Adrenal gland (tissue), 12 donors: ENCODE results near the gene LRRTM4. TPM values are rescaled to one million over a fixed set of nuclear protein-coding genes. Genes with fewer than 3 reads are reported as not detected.
"Not testable (repeated sequence)": the region's sequence is repeated elsewhere in the genome, so short reads cannot be mapped to it uniquely, and the experiment has no call there.

Experiments
- DNase-seq, 7 donors: peaks; one replicate each; pipeline ENCODE4 v3.0.0-alpha.2; 2019 to 2020
- H3K27ac ChIP-seq, 5 donors: fragments of 200-600 bp; sonication (generic) in 4 of 5; 1 replicate in 3 of 5; 2 replicates in 2 of 5; pipeline versions ENCODE4 v1.5.1 to v1.8.0; 2016 to 2020; ENCODE audit warnings: mild to moderate bottlenecking in 1 of 5
- H3K27me3 ChIP-seq: fragments of 200-600 bp; 2 replicates; pipeline ENCODE4 v1.8.0; 2021
- H3K36me3 ChIP-seq, 2 donors: fragments of 200-600 bp; replicated peaks in 1 of 2; 1 replicate in 1 of 2; 2 replicates in 1 of 2; pipeline versions ENCODE4 v1.5.1 to v1.8.0; 2018 to 2022
- H3K4me1 ChIP-seq, 2 donors: fragments of 200-600 bp; replicated peaks in 1 of 2; 1 replicate in 1 of 2; 2 replicates in 1 of 2; pipeline versions ENCODE4 v1.5.1 to v1.8.0; 2018 to 2021
- H3K4me3 ChIP-seq, 4 donors: fragments of 200-600 bp; sonication (generic) in 3 of 4; one replicate each; pipeline ENCODE4 v1.5.1; 2016 to 2018
- H3K9me3 ChIP-seq, 3 donors: fragments of 200-600 bp; sonication (generic) in 1 of 3; replicated peaks in 1 of 3; 1 replicate in 2 of 3; 2 replicates in 1 of 3; pipeline versions ENCODE4 v1.5.1 to v1.8.0; 2016 to 2021
- CTCF ChIP-seq, 6 experiments: fragments of 450-650 bp in 4 of 6; fragments of 200-600 bp in 2 of 6; sonication (generic) in 1 of 6; IDR thresholded peaks; 1 replicate in 5 of 6; 2 replicates in 1 of 6; pipeline versions ENCODE4 v1.5.1 to v1.8.0; 2016 to 2021; ENCODE audit warnings: antibody characterized with exemption in 6 of 6, mild to moderate bottlenecking in 2 of 6, moderate library complexity in 1 of 6
- POLR2A ChIP-seq, 2 donors: fragments of 450-650 bp; IDR thresholded peaks; one replicate each; pipeline ENCODE4 v1.6.1; 2017; ENCODE audit warnings: antibody characterized with exemption in 2 of 2, mild to moderate bottlenecking in 2 of 2, moderate library complexity in 1 of 2
- WGBS, 4 donors: extraction: QIAGEN DNeasy Blood & Tissue Kit in 2 of 4; methylation state at CpG; one replicate each; pipeline versions ENCODE4 v1.1.5 to v1.1.7; 2013 to 2017; 5-methylcytosine and 5-hydroxymethylcytosine counted together
- intact Hi-C, 2 donors: fragments of 100-400 bp; cut with DNase I; formaldehyde crosslinking; loops; one replicate each; pipeline versions ENCODE4 v1.14.1 to v1.15.0; 2022 to 2023
- polyA plus RNA-seq, 3 donors: library from polyadenylated mRNA; stranded (reverse); fragments of 200-250 nt in 2 of 3; fragments of 350-450 nt in 1 of 3; fragmentation: Illumina TruSeq in 1 of 3; extraction: RNeasy Lipid Tissue Mini Kit (QIAGEN cat#74804) in 1 of 3; gene quantifications; one replicate each; pipeline ENCODE4 v1.2.3, GENCODE V29; 2013 to 2014
- total RNA-seq, 9 donors: library from RNA; depleted of rRNA in 4 of 9; stranded (reverse); fragments of >200 nt in 4 of 9; fragments of 120-200 nt in 1 of 9; fragmentation: NEBNext Ultra II Directional in 1 of 9; extraction: Animal tissue kit (Norgen Biotek cat#: 25700) in 1 of 9; gene quantifications; one replicate each; pipeline versions ENCODE4 v1.1.0 to v1.2.4, GENCODE V29; 2013 to 2023
- donor health status: healthy with polysubstance abuse.
- donor health status: Bipolar disorder and iron deficiency.
- donor health status: DM: yes; HTN: yes; CAD: no.
- donor health status: DM: no; HTN: no; CAD: no.
- donor health status: DM: no; HTN: no; CAD: no.
- donor health status: DM: yes; HTN: yes; CAD: no.

Gene LRRTM4
- total and polyA plus RNA-seq, 12 donors, result 0.07 to 0.67 (median 0.43) TPM; not detected in 4

- no peak for DNase-seq
- Histone ChIP-seq H3K9me3 (no peaks in the 10 kb centered on the region), H3K27me3 (no peaks in the 10 kb centered on the region), H3K4me1 (no peaks in the 10 kb centered on the region), H3K27ac (no peak overlapping the region), H3K4me3 (no peak overlapping the region), H3K36me3 (no peaks in the 10 kb centered on the region)
- intact Hi-C loops, result no loop called here
- no peak for TF ChIP-seq CTCF (IDR thresholded peaks at IDR 0.05)
- TF ChIP-seq POLR2A (IDR thresholded peaks at IDR 0.05), result no peak
- 67 to 70% (median 68%) methylated on average over 2 of the region's 2 CpGs for WGBS, 4 donors
Observed at GRCh38 chr2:77190721-77191346, 331.3 kb downstream of the LRRTM4 start.

GRCh38 chr2:77185052-77185451 is 337.1 kb downstream of the LRRTM4 start:
- TF ChIP-seq CTCF (IDR thresholded peaks at IDR 0.05) (no peak), POLR2A (IDR thresholded peaks at IDR 0.05) (no peak)
- no peak overlapping the region for H3K27ac ChIP-seq
- H3K9me3 ChIP-seq, result no peaks in the 10 kb centered on the region
- no peak for DNase-seq
- no peak overlapping the region for H3K4me3 ChIP-seq
- H3K4me1 ChIP-seq, result no peaks in the 10 kb centered on the region
- no peaks in the 10 kb centered on the region for H3K27me3 ChIP-seq
- 26 to 29% (median 28%) methylated on average over 3 of the region's 3 CpGs for WGBS, 4 donors
- intact Hi-C loops, result no loop called here
- H3K36me3 ChIP-seq, result no peaks in the 10 kb centered on the region

- Histone ChIP-seq H3K4me3 (no peak overlapping the region), H3K9me3 (no peaks in the 10 kb centered on the region), H3K36me3 (no peaks in the 10 kb centered on the region), H3K27me3 (no peaks in the 10 kb centered on the region), H3K4me1 (no peaks in the 10 kb centered on the region), H3K27ac (no peak overlapping the region)
- 60 to 74% (median 65%) methylated on average over 5 of the region's 5 CpGs for whole genome bisulfite sequencing, 4 donors
- TF ChIP-seq POLR2A (IDR thresholded peaks at IDR 0.05) (no peak), CTCF (IDR thresholded peaks at IDR 0.05) (no peak)
- no peak for DNase-seq
- intact Hi-C loops, result no loop called here
Observed at GRCh38 chr2:77179297-77179696, 342.9 kb downstream of the LRRTM4 start.

GRCh38 chr2:77175266-77175780 is 346.9 kb downstream of the LRRTM4 start:
- intact Hi-C loops, H3K9me3 ChIP-seq, H3K27ac ChIP-seq, DNase-seq, H3K4me3 ChIP-seq, H3K36me3 ChIP-seq, H3K27me3 ChIP-seq, H3K4me1 ChIP-seq: not testable (repeated sequence)
- 39 to 49% (median 48%) methylated on average over 3 to 4 of the region's 4 CpGs for WGBS, 4 donors

- no peak for TF ChIP-seq CTCF (IDR thresholded peaks at IDR 0.05)
- no peak for TF ChIP-seq POLR2A (IDR thresholded peaks at IDR 0.05)
- intact Hi-C loops, result no loop called here
Observed at GRCh38 chr2:77169426-77169825, 352.8 kb downstream of the LRRTM4 start.

GRCh38 chr2:77164021-77164420 is 358.2 kb downstream of the LRRTM4 start:
- intact Hi-C loops, result not testable (repeated sequence)

More at GRCh38 chr2:77169426-77169825, 352.8 kb downstream of the LRRTM4 start:
- H3K4me1 ChIP-seq, result no peaks in the 10 kb centered on the region
- H3K9me3 ChIP-seq, result no peaks in the 10 kb centered on the region
- WGBS, 4 donors, result 49 to 62% (median 54%) methylated on average over 2 of the region's 2 CpGs
- H3K36me3 ChIP-seq, result no peaks in the 10 kb centered on the region
- H3K27me3 ChIP-seq, result no peaks in the 10 kb centered on the region
- H3K4me3 ChIP-seq, result no peak overlapping the region
- no peak for DNase-seq
- H3K27ac ChIP-seq, result no peak overlapping the region

More at GRCh38 chr2:77164021-77164420, 358.2 kb downstream of the LRRTM4 start:
- not testable (repeated sequence) for DNase-seq, H3K36me3 ChIP-seq, H3K27ac ChIP-seq, H3K4me1 ChIP-seq, H3K9me3 ChIP-seq, H3K27me3 ChIP-seq, H3K4me3 ChIP-seq
